GM13976 (cell line): ENCODE measurements around the gene TUBA4A.

Experiments used
- DNase-seq: peaks from one replicate; pipeline ENCODE4 v3.0.0; 2012; ENCODE audit warnings: low spot score
- in situ Hi-C: fragments of 300-500 bp; cut with MboI; formaldehyde crosslinking; loops from one replicate; pipeline ENCODE4 v1.12.0; 2022; ENCODE audit warnings: low sequenced_read_pairs, mixed read lengths, inconsistent platforms; ENCODE audit not compliant: unreplicated experiment
- TF ChIP-seq, protein P1 (sequence below): IDR thresholded peaks from 2 replicates; pipeline ENCODE4 v1.5.1; 2012; ENCODE audit warnings: borderline replicate concordance, mild to moderate bottlenecking; ENCODE audit not compliant: insufficient read depth; ENCODE audit errors: extremely low read depth, missing control alignments, control extremely low read depth

The TUBA4A gene

DNA sequence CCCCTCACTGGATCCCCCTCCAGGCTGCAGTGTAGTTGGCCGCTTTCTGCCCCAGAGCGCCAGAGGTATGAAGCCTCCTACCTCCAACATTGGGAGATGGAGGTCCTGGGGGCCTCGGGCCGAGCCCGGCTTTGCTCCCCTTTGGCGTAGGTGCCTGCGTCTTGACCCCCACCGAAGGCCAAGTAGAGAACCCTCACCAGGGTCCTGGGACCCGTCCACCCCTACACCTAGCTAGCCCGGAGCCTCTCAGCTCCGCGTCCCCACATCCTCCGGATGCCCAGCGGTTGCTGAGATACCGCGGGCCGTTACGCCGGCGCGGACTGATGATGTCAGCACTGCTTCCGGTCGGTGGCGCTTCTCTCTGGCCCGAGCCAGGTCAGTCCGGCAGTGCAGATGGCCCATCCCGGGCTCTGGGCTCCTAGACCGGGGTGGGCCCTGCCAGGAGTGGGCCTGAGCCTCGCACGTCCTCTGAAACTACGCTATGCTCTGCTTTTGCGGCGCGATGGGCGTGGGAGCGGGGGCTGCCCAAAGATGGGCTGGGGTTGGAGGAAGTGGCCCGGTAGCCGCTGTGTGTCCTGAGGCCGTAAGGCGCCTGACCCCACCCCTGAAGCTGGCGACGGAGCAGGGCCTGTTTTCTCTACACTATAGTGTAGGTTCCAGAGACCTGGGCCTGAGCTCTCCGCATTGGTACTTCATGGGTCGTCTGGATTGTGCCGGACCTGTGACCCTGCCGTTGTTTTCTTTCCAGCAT lies 8.4 kb downstream of the TUBA4A start, which contains the start of the genes GLB1L and STK16:
TSS of gene GLB1L (minus strand) at position 297 of the 751 bp plus-strand sequence. CDS start 1,871 bp downstream, outside the sequence.
TSS of gene STK16 (plus strand) at position 332 of the 751 bp plus-strand sequence. CDS start 521 bp downstream, outside the sequence.
- DNase-seq, result peak; percentile 98
- in situ Hi-C loops, result no loop called here
- TF ChIP-seq, protein P1, sequence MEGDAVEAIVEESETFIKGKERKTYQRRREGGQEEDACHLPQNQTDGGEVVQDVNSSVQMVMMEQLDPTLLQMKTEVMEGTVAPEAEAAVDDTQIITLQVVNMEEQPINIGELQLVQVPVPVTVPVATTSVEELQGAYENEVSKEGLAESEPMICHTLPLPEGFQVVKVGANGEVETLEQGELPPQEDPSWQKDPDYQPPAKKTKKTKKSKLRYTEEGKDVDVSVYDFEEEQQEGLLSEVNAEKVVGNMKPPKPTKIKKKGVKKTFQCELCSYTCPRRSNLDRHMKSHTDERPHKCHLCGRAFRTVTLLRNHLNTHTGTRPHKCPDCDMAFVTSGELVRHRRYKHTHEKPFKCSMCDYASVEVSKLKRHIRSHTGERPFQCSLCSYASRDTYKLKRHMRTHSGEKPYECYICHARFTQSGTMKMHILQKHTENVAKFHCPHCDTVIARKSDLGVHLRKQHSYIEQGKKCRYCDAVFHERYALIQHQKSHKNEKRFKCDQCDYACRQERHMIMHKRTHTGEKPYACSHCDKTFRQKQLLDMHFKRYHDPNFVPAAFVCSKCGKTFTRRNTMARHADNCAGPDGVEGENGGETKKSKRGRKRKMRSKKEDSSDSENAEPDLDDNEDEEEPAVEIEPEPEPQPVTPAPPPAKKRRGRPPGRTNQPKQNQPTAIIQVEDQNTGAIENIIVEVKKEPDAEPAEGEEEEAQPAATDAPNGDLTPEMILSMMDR, result no peak

- TF ChIP-seq, protein P1, result no peak
- in situ Hi-C loops, result no loop called here
- no peak for DNase-seq
Observed at GRCh38 chr2:219244789-219245147, 8.9 kb downstream of the TUBA4A start.

GRCh38 chr2:219243291-219243761 lies 10.4 kb downstream of the TUBA4A start:
- in situ Hi-C loops, result no loop called here
- DNase-seq, result no peak
- TF ChIP-seq, protein P1, result no peak

- TF ChIP-seq, protein P1, result peak; percentile 9
- in situ Hi-C loops, result no loop called here
- DNase-seq, result no peak
Observed at GRCh38 chr2:219234331-219234730, 19.4 kb downstream of the TUBA4A start.

DNA sequence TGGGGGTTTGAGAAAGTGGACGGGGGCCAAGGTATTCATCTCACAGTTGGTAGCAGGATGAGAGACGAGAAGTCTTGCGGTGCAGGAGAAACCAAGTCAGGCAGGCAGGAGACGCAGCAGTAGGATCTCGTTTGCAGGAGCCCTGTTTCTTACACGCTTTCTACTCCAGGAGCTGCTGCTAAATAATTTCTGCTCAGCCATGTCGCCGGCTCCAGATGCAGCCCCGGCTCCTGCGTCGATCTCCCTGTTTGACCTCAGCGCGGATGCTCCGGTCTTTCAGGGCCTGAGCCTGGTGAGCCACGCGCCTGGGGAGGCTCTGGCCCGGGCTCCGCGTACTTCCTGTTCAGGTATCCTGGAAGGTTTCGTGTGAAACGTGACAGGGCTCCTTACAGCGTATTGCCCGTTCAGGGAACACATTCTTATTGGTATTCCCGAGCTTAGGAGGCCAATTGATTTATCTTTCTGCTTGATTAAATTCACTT lies 23.6 kb downstream of the TUBA4A start:
- TF ChIP-seq, protein P1, result no peak
- in situ Hi-C loops, result no loop called here
- peak; percentile 61 for DNase-seq

GRCh38 chr2:219229305-219230058 lies 24.2 kb downstream of the TUBA4A start, which contains the start of the genes ANKZF1 and ATG9A:
ANKZF1 (plus strand) TSS chr2:219229806; CDS start chr2:219230258, 452 bp downstream.
ATG9A (minus strand) TSS chr2:219229636; CDS start chr2:219228024, 1,612 bp downstream.
- TF ChIP-seq, protein P1, result no peak
- peak; percentile 99 for DNase-seq
- in situ Hi-C loops, result no loop called here
